Testis (tissue), 2 donors: ENCODE measurements around the gene CHST12.

Experiments used
- CTCF ChIP-seq, 3 experiments: fragments of 450-650 bp in 2 of 3; fragments of 200-600 bp in 1 of 3; sonication (generic) in 1 of 3; IDR thresholded peaks; one replicate each; pipeline ENCODE4 v1.5.1; 2016 to 2019; ENCODE audit warnings: antibody characterized with exemption in 3 of 3, mild to moderate bottlenecking in 2 of 3, moderate library complexity in 1 of 3
- POLR2A ChIP-seq: fragments of 450-650 bp; IDR thresholded peaks from one replicate; pipeline ENCODE4 v1.6.1; 2017; ENCODE audit warnings: antibody characterized with exemption, mild to moderate bottlenecking, moderate library complexity

GRCh38 chr7:2386964-2387669 is 16.3 kb upstream of the CHST12 start:
- TF ChIP-seq POLR2A (no peak), CTCF (IDR thresholded peaks at IDR 0.05) (no peak)
